AG04450 (cell line): Measurements from ENCODE around the gene PRUNE2. TPM values are rescaled to one million over a fixed set of nuclear protein-coding genes. Genes with fewer than 3 reads are reported as not detected.

Source experiments
- CTCF ChIA-PET: fragments of 300-600, 350-600 bp; formaldehyde crosslinking; extraction: SDS; loops from one replicate; lab custom pipeline; 2022; ENCODE audit warnings: antibody characterized with exemption, inconsistent platforms; lab: Charles Lee
- POLR2A ChIA-PET: fragments of 350-600 bp; formaldehyde crosslinking; extraction: SDS; loops from one replicate; lab custom pipeline; 2021; ENCODE audit warnings: antibody characterized with exemption, inconsistent platforms; lab: Yijun Ruan, JAX
- DNase-seq: peaks from one replicate; pipeline ENCODE4 v3.0.0-alpha.2; 2011; ENCODE audit warnings: low read depth, low spot score
- H3K27ac ChIP-seq: one replicate; pipeline ENCODE4 v1.5.1; 2012; ENCODE audit warnings: low read depth, low read length, control low read depth
- H3K27me3 ChIP-seq: one replicate; pipeline ENCODE4 v1.6.0; 2012; ENCODE audit warnings: low read length; ENCODE audit not compliant: control insufficient read depth, insufficient read depth
- H3K4me3 ChIP-seq: 2 replicates; pipeline ENCODE4 v1.5.1; 2011; ENCODE audit warnings: mild to moderate bottlenecking, low read depth, low read length, control low read depth
- H3K9me3 ChIP-seq: 2 replicates; pipeline ENCODE4 v1.5.1; 2012; ENCODE audit warnings: low read length; ENCODE audit not compliant: control insufficient read depth, insufficient read depth
- CTCF ChIP-seq: IDR thresholded peaks from 2 replicates; pipeline ENCODE4 v1.5.1; 2011; ENCODE audit warnings: low read depth, low read length, control low read depth, inconsistent platforms
- polyA plus RNA-seq: library from polyadenylated mRNA; depleted of rRNA; stranded (reverse); fragments of >200 nt; gene quantifications from 2 replicates; pipeline ENCODE4 v1.2.3, GENCODE V29; 2011

The PRUNE2 gene
- polyA plus RNA-seq, 1 experiment: 1.1 TPM

GRCh38 chr9:76684213-76684612, 221.7 kb downstream of the PRUNE2 start:
- POLR2A ChIA-PET: no interaction called here
- Histone ChIP-seq H3K9me3 (no peaks in the 10 kb centered on the region), H3K4me3 (no peak overlapping the region), H3K27ac (no peak overlapping the region), H3K27me3 (peaks cover 3% of the 10 kb centered on the region)
- CTCF ChIA-PET: interaction anchor here (1.2 kb wide), 1 partner anchor 26 kb away, joined by 4 read pairs; no protein-coding TSS in a partner anchor
- no peak for DNase-seq
- TF ChIP-seq CTCF: no peak

DNA sequence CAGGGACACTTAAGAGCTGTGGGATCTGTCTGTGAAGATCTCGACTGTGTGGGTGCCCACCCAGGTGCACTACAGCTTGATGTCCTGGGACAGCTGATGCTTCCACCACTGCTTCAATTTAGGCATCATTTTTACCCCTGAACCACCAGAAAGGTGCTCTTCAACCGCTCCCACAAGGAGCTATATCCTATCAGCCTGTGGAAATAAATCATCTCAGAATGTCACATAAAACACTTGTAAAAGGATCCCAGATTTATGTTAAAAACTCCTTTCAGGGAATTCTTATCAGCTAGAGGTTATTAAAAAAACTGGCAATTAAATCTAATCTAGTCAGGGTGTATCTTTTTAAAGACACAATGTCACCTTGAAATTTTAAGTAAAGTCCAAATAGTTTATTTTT, 224.4 kb downstream of the PRUNE2 start:
- Histone ChIP-seq H3K27me3 (peaks cover 3% of the 10 kb centered on the region), H3K9me3 (no peaks in the 10 kb centered on the region), H3K27ac (no peak overlapping the region), H3K4me3 (no peak overlapping the region)
- CTCF ChIA-PET: no interaction called here
- POLR2A ChIA-PET: no interaction called here
- no peak for TF ChIP-seq CTCF
- DNase-seq: no peak

GRCh38 chr9:76680716-76681425, 225.0 kb downstream of the PRUNE2 start:
- POLR2A ChIA-PET: no interaction called here
- H3K27me3 ChIP-seq: peaks cover 3% of the 10 kb centered on the region
- CTCF ChIA-PET: no interaction called here

DNA sequence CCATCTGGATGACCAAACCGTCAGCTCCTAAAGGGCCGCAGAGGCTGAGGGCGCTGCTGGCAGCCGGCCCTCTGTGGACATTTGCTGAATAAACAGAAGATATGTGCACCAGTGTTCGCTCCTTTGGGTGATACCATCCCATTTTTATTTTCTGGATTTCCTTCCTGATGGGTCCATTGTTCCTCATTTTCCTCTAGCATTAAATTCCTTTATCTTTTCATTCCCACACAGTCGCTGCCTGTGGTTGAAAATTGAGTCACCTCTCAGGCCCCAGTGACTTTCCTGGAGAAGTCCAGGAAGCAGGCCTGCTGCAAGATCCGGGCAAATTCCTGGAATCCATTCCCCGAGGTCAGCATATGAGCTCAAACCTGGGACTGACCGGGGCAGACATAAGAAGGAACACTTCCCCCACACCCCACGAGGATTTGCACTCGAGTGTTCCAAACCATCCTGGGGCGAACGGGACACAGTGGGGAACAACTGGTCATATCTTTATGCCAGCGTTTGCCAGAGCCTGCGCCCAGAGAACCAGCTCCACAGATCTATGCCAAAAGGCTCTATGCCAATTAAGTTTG, 228.3 kb downstream of the PRUNE2 start:
- CTCF ChIA-PET: interaction anchor here (0.6 to 1.7 kb wide), 4 partner anchors 12 to 26 kb away, joined by 3 to 4 read pairs (median 3); no protein-coding TSS in a partner anchor
- POLR2A ChIA-PET: no interaction called here
- H3K27ac ChIP-seq: no peak overlapping the region
- no peaks in the 10 kb centered on the region for H3K9me3 ChIP-seq
- no peak overlapping the region for H3K4me3 ChIP-seq
- no peak for DNase-seq
- no peak for TF ChIP-seq CTCF
- no peaks in the 10 kb centered on the region for H3K27me3 ChIP-seq

More at GRCh38 chr9:76680716-76681425, 225.0 kb downstream of the PRUNE2 start:
- Histone ChIP-seq H3K4me3 (no peak overlapping the region), H3K9me3 (no peaks in the 10 kb centered on the region), H3K27ac (no peak overlapping the region)
- DNase-seq: no peak
- TF ChIP-seq CTCF: no peak

- Histone ChIP-seq H3K27ac (no peak overlapping the region), H3K4me3 (no peak overlapping the region), H3K9me3 (no peaks in the 10 kb centered on the region), H3K27me3 (no peaks in the 10 kb centered on the region)
- ChIA-PET CTCF (interaction anchor here (1.2 to 1.3 kb wide), 2 partner anchors 18 to 27 kb away, joined by 3 read pairs; no protein-coding TSS in a partner anchor), POLR2A (no interaction called here)
- no peak for DNase-seq
- no peak for TF ChIP-seq CTCF
These were observed 229.1 kb downstream of the PRUNE2 start for GRCh38 chr9:76676857-76677256.
